B cell (primary cell): Measurements from ENCODE around the gene NPIPA2.
"Not testable (repeated sequence)": the region's sequence is repeated elsewhere in the genome, so short reads cannot be mapped to it uniquely, and the experiment has no call there.

Source experiments
- EZH2 ChIP-seq: IDR thresholded peaks from 2 replicates; pipeline ENCODE4 v1.6.1; 2012; ENCODE audit warnings: borderline replicate concordance, low read depth, mild to moderate bottlenecking, moderate library complexity, low read length; ENCODE audit not compliant: insufficient read depth, poor library complexity, severe bottlenecking
- TF ChIP-seq, protein P1 (sequence below): fragments of 200-600 bp; IDR thresholded peaks from one replicate; pipeline ENCODE4 v1.8.0; 2022; ENCODE audit warnings: antibody characterized with exemption, mild to moderate bottlenecking

DNA sequence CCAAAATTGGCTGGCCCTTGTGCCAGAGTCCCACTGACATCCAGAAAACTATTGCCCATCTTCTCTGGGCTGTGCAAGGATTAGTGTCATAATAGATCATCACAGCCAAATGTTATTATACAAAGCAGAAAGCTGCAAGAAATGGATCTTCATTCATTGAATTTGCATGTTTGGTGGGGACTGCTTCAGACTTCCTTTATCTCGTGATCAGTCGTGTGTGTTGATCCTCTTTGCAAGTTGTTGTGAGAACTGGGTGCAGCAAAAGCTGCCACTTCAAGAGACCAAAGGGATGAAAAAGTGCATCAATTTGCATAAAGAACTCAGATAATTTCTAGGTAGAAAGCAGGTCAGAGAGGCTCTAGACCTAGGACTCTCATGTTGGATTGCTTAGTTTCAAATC, 61.2 kb downstream of the NPIPA2 start:
- TF ChIP-seq, protein P1, sequence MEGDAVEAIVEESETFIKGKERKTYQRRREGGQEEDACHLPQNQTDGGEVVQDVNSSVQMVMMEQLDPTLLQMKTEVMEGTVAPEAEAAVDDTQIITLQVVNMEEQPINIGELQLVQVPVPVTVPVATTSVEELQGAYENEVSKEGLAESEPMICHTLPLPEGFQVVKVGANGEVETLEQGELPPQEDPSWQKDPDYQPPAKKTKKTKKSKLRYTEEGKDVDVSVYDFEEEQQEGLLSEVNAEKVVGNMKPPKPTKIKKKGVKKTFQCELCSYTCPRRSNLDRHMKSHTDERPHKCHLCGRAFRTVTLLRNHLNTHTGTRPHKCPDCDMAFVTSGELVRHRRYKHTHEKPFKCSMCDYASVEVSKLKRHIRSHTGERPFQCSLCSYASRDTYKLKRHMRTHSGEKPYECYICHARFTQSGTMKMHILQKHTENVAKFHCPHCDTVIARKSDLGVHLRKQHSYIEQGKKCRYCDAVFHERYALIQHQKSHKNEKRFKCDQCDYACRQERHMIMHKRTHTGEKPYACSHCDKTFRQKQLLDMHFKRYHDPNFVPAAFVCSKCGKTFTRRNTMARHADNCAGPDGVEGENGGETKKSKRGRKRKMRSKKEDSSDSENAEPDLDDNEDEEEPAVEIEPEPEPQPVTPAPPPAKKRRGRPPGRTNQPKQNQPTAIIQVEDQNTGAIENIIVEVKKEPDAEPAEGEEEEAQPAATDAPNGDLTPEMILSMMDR = not testable (repeated sequence)
- TF ChIP-seq EZH2 = not testable (repeated sequence)
